Stimulated activated CD8-positive, alpha-beta memory T cell treated with anti-CD3 and anti-CD28 coated beads, Interleukin-7, amount 100 ng/mL, for 1 hour (primary cell): ENCODE measurements around the gene ATG16L1.

Source experiments
- DNase-seq, 2 donors: peaks; one replicate each; pipeline ENCODE4 v3.0.0-alpha.2; 2020; ENCODE audit warnings: low read depth in 2 of 2

Gene ATG16L1

GRCh38 chr2:233290051-233290845 lies 38.8 kb downstream of the ATG16L1 start:
- DNase-seq: no peak

- no peak for DNase-seq
Observed at GRCh38 chr2:233295891-233296290, 44.4 kb downstream of the ATG16L1 start.

GRCh38 chr2:233297076-233297475 lies 45.6 kb downstream of the ATG16L1 start:
- no peak for DNase-seq

- DNase-seq: no peak
Observed at GRCh38 chr2:233300401-233300800, 48.9 kb downstream of the ATG16L1 start.

GRCh38 chr2:233301248-233301647 lies 49.8 kb downstream of the ATG16L1 start:
- DNase-seq: no peak

GRCh38 chr2:233301811-233302210 lies 50.3 kb downstream of the ATG16L1 start:
- DNase-seq: no peak

- no peak for DNase-seq
Observed at GRCh38 chr2:233303252-233303651, 51.8 kb downstream of the ATG16L1 start.

GRCh38 chr2:233307565-233307964 lies 56.1 kb downstream of the ATG16L1 start, which contains the start of gene SAG:
SAG (plus strand) TSS chr2:233307816; CDS start chr2:233309190, 1,374 bp downstream.
- DNase-seq: no peak

GRCh38 chr2:233311241-233311926 lies 59.9 kb downstream of the ATG16L1 start:
- no peak for DNase-seq

- no peak for DNase-seq
Observed at GRCh38 chr2:233312874-233313273, 61.4 kb downstream of the ATG16L1 start.

GRCh38 chr2:233314180-233314925 lies 62.9 kb downstream of the ATG16L1 start:
- no peak for DNase-seq

GRCh38 chr2:233317196-233317943 lies 65.9 kb downstream of the ATG16L1 start:
- no peak for DNase-seq

GRCh38 chr2:233319256-233319655 lies 67.8 kb downstream of the ATG16L1 start:
- DNase-seq: no peak

- DNase-seq: no peak
Observed at GRCh38 chr2:233320470-233320869, 69.0 kb downstream of the ATG16L1 start.

- DNase-seq: no peak
Observed at GRCh38 chr2:233321166-233321565, 69.7 kb downstream of the ATG16L1 start.

GRCh38 chr2:233323851-233324250 lies 72.4 kb downstream of the ATG16L1 start:
- no peak for DNase-seq

GRCh38 chr2:233325256-233325655 lies 73.8 kb downstream of the ATG16L1 start:
- no peak for DNase-seq

GRCh38 chr2:233325814-233326213 lies 74.3 kb downstream of the ATG16L1 start:
- DNase-seq: no peak

- DNase-seq: no peak
Observed at GRCh38 chr2:233326500-233326899, 75.0 kb downstream of the ATG16L1 start.

GRCh38 chr2:233328922-233329321 lies 77.4 kb downstream of the ATG16L1 start:
- no peak for DNase-seq

- no peak for DNase-seq
Observed at GRCh38 chr2:233329489-233330135, 78.1 kb downstream of the ATG16L1 start.
